GM18502 (cell line): ENCODE data around the gene ABCC1.
A peak's percentile ranks its signal among the peaks of the same experiment; 100 is the strongest.

Experiments used
- ATAC-seq: cut with Tn5 transposase; IDR thresholded peaks from one replicate; pipeline ENCODE4 v1.9.1; 2021; ENCODE audit warnings: mild to moderate bottlenecking; ENCODE audit not compliant: unreplicated experiment, poor library complexity

Gene ABCC1

DNA sequence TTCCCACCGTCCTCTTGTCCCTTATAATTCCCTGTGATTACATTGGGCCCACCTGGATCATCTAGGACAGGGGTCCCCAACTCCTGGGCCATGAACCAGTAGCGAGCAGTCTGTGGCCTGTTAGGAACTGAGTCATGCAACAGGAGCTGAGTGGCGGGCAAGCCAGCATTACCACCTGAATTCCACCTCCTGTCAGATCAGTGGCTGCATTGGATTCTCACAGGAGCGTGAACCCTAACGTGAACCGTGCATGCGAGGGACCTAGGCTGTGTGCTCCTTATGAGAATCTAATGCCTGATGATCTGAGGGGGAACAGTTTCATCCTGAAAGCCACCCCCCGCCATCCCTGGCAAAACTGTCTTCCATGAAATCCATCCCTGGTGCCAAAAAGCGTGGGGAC, 36.8 kb downstream of the ABCC1 start:
- no peak for ATAC-seq

DNA sequence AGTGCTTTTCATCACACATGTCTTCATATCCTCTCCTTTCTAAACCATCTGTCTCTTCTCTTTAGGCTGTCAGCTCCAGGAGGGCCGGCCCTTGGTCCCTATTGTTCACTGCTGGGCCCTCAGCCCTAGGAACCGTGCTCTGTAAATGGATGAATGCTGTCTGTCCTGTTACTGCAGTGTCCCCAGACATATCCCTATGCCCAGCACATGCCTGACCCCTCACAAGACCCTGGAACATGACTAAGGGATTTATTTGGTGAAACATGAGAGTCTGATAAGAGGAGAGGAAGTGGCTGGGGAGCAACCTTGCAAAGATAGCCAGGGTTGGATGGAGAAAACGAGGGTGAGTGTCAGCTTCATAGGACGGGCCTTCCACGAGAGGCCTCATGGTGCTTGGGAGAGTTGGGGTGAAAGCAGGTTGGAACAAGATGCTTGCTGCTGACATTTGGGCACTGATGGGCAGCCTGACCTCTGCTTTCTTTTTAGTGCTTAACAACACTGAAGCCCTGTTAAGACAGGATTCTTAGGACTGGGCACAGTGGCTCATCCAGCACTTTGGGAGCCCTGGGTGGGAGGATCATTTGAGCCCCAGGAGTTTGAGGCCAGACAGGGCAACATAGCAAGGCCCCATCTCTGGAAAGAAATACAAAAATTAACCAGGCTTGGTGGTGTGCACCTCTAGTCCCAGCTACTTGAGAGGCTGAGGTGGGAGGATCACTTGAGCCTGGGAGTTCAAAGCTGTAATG, 39.0 kb downstream of the ABCC1 start:
- ATAC-seq: no peak

DNA sequence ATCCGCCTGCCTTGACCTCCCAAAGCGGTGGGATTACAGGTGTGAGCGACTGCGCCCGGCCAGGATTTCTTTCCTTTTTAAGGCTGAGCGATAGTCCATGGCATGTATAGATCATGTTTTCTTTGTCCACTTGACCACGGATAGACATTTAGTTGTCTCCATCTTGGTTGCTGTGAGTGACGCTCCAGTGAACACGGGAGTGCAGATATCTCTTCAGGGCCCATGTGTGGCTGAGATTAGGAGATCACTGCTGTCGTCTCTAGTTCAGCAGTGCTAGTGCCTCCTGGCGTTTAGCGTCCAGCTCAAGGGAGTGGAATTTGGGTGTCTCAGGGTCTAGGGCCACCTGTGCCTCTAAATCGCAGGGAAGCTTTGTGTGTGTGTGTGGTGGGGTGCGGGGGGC, 41.5 kb downstream of the ABCC1 start:
- no peak for ATAC-seq

DNA sequence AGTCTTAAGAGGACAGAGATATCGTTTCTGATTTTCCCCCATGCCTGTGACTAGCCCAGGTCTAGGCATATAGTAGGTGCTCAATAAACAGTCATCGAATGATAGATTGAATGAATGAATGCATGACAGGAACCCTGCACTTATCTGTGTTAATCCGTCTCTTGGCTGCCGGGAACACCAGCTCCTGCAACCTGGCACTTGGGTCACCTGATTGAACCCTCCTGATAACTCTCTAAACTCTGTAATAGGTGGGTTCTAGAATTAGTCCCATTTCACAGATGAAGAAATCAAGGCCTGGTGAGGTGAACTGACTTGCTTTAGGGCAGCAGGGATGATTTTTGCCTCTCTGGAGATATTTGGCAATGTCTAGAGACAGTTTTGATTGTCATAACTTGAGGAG, 43.7 kb downstream of the ABCC1 start:
- ATAC-seq: no peak

DNA sequence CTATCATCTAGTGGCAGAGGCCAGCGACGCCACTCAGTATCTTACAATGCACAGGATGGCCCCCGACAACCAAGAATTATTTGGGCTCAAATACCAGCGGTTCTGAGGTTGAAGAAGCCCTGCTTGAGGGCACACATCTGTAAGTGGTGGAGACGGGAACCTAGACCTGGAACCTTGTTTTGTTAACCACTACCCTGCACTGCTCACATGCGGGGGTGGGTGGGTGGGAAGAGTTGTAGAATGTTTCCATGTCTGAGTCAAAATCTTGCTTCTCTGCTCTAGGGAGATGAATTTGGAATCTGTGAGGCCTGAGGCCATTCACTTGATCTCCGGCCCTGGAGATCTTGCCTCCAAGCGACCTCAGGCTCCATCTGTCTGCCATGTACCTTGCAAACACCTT, 44.1 kb downstream of the ABCC1 start:
- no peak for ATAC-seq

DNA sequence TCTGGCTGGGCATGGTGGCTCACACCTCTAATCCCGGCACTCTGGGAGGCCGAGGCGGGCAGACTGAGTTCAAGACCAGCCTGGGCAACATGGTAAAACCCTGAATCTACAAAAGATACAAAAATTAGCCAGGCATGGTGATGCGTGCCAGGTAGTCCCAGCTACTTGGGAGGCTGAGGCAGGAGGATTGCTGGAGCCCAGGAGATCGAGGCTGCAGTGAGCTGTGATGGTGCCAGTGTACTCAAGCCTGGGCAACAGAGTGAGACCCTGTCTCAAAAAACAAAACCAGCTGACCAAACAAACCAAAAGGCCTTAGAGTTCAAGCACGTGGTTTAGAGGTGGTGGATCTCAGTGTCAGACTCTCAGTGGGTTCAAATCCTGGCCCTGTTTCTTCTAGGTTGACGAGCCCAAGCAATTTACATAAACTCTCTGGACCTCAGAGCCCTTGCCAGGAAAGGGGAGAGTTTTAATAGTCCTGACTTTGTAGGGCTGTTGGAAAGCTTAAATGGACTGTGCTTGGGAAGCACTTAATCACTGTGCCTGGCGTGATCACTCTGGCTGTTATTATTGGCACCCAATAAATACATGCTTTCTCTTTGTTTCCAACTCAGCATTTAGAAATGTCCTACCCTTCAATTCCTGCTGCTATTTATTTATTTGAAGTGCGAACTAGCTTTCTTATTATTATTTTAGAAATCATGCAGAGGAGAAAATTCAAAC, 44.7 kb downstream of the ABCC1 start:
- no peak for ATAC-seq

DNA sequence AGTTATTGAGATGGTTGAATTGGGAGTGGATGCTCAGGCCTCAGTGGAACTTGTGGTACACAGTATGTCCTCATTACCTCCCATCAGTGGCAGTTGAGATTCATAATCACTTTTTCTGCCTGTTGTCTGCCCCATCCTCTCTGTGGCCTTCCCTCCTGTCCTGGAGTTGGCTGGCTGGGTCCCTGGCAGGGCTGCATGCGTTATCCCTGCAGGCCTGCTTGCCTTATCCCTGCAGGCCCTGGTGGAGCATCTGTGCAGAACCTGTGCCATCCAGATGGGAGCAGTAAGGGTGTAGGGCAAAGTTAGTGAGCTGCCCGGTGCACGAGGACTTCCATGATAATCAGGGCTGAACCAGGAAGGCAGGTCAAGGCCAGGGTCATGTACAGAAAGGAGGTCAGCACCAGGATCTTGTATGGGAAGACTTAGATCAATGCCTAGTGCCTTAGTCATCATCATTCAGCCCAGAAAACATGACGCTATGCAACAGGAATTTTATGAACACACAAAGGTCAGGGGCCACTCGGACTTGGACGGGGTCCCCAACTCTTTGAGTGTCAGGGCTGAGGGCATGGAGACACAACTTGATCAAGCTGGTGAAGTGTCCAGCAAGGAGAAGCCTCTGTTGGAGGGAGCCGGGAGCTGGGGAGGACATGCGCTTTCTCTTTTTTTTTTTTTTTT, 47.2 kb downstream of the ABCC1 start:
- ATAC-seq: no peak

DNA sequence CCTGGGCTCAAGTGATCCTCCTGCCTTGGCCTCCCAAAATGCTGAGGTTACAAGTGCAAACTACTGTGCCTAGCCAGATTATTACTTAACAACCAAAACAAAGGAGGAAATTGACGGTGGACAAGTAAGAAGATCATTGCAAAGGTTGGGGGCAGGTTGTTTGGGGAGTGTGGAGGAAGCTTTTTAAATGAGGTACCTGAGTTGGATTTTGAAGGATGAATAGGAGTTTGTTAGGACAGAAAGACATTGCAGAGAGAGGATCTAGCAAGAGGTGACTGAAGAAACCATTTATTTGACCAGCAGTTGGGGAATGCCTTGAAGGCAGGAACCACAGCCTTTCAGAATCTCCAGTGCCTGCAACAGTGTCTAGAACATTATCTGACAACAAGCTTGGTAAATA, 51.3 kb downstream of the ABCC1 start:
- no peak for ATAC-seq

DNA sequence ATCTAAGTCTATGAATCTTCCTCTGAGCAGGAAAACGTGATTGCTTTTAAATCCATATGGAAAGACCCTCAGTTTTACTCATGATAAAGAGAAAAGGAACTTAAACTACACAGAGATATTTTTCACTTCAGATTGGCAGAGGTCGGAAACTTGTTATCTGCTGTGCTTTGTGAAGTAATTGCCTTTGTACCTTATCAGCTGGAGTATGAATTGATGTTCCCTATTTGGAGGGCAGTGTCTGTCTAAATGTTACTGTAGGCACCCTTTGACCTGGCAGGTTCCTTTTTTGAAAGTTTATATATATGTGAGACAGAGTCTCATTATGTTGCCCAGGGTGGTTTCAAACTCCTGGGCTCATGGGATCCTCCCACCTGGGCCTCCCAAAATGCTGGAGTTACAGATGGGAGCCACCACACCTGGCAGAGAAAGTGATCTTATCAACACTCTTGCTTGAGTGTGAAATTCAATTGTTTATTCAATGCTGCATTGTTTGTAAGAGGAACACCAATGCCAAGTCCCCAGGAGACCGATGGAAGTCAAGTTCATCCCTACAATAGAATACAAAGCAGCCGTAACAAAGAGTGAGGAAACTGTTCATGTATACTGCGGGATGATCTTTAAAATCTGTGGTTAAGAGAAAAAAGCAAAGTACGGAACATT, 52.3 kb downstream of the ABCC1 start:
- ATAC-seq: no peak

DNA sequence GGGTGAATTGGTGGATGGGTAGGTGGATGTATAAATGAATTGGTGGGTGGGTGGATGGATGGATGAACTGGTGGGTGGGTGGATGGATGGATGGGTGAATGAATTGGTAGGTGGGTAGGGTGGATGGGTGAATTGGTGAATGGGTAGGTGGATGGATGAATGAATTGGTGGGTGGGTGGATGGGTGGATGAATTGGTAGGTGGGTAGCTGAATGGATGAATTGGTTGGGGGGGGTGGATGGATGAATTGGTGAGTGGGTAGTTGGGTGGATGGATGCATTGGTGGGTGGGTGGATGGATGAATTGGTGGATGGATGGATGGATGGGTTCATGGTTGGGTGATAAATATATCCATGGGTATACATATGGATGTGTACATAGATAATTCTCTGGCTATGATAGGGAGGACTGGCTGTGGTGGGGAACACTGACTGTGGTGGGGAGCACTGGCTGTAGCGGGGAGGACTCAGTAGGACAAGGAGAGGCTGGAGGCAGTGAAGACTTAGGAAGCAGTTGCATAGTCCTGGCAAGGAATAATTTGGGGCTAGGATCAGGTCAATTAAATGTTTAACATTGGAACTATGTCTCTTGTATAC, 54.4 kb downstream of the ABCC1 start:
- no peak for ATAC-seq

DNA sequence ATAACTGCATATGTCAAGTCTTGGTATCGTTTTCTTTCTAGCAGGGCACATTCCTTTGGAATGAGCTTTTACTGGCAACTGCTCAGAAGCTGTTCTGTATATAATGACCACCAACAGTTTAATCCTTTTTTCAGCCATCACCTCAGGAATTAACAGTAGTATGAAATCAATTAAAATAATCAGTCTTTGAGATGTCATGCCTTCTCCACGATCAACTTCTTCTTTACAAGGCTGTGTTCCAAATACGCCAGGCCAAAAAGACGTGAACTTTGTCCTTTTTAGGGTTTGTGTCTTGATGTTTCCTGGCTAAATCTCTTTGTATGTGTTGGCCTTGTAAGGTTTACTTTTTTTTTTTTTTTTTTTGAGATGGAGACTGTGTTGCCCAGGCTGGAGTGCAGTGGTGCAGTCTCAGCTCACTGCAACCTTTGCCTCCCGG, 54.9 kb downstream of the ABCC1 start:
- no peak for ATAC-seq

DNA sequence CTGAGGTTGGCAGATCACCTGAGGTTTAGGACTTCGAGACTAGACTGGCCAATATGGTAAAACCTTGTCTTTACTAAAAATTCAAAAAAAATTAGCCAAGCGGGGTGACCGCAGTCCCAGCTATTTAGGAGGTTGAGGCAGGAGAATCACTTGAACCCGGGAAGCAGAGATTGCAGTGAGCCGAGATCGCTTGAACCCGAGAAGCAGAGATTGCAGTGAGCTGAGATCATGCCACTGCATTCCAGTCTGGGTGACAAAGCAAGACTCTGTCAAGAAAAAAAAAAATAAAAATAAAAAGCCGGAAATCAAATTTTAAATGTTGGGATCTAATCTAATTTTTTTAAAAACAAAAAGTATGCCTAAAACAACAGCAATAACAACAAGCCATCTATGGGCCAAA, 56.3 kb downstream of the ABCC1 start:
- ATAC-seq: no peak

DNA sequence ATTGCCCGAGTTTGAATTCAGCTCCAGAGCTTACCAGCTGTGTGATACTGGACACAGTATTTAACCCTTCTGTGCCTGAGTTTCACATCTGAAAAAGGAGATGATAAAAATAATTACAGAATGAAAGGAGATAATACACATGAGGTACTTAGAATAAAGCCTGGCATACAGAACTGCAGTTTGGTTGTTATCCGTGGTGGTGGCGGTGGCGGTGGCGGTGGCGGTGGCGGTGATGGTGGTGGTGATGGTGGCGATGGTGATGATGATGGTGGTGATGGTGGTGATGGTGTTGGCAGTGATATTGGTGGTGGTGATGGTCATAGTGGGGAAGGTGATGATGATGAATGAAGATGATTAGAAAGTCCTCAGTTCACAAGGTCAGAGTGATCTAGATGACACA, 57.2 kb downstream of the ABCC1 start:
- no peak for ATAC-seq

DNA sequence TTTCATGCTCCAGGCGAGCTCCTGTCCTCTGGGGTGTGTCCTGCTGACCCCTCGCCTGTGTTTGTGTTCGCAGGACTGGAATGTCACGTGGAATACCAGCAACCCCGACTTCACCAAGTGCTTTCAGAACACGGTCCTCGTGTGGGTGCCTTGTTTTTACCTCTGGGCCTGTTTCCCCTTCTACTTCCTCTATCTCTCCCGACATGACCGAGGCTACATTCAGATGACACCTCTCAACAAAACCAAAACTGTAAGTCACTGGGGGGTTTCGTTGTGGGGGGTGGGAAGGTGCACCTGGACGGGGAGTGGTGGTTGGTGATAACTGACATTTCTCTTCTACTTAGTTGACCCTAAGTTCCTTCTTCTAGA, 58.3 kb downstream of the ABCC1 start:
- peak; percentile 68 for ATAC-seq

DNA sequence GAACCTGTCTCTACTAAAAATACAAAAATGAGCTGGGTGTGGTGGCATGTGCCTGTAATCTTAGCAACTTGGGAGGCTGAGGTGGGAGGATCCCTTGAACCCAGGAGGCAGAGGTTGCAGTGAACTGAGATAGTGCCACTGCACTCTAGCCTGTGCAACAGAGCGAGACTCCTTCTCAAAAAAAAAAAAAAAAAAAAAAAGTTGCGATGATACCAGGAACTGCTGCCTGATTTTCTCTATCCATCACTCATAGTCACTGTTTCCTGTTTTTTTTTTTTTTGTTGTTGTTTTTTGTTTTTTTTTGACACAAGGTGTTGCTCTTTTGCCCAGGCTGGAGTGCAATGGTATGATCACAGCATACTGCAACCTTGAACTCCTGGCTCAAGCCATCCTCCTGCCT, 59.2 kb downstream of the ABCC1 start:
- no peak for ATAC-seq

DNA sequence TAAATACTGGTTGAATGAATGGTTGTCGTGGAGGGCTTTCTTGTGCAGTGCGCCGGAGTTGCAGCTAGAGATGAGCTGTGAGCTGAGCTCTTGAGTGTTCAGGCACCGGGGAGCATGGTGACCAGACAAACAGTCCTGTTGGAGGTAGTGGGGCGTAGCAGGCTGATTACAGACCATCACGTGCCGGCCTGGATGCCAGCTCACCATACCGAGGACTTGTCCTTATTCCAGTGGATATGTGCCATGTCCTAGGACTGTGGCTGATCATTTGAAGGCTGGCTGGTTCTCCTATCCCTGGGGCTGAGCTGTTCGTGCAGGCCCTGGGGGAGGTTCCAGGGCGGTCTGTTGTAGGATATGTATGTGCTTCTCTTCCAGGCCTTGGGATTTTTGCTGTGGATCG, 60.0 kb downstream of the ABCC1 start:
- no peak for ATAC-seq

DNA sequence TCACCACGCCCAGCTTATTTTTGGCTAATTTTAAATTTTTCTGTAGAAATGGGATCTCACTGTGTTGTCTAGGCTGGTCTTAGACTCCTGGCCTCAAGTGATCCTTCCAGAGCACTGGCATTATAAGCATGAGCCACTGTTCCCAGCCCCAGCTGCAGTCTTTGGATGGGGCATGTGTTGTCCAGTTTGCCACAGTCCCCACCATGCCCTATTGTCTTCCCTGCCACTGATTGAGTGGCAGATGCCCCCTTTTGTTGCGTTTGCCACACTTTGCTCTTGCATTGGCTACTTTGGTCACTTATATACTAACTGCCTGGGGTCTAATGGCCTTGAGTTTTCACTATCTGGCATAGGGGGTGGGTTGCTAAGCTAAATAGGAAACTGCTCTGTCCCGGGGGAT, 60.8 kb downstream of the ABCC1 start:
- no peak for ATAC-seq

DNA sequence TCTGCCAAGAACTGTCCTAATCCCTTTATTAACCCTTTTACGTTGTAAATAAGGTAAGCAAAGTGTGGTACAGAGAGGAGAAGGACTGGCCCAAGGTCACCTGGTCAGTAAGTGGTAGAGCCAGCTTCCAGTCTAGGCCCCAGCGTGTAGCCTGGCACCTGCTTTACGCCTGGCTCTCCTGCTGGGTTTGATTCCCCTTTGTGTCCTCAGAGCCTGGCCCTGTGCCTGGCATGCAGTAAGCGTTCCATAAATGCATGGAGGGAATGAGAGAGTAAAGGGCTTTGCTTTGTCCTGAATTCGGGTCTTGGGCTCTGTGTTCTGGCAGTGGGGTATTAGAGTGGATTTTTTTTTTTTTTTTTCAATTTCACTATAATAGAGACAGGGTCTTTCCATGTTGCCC, 62.7 kb downstream of the ABCC1 start:
- no peak for ATAC-seq

DNA sequence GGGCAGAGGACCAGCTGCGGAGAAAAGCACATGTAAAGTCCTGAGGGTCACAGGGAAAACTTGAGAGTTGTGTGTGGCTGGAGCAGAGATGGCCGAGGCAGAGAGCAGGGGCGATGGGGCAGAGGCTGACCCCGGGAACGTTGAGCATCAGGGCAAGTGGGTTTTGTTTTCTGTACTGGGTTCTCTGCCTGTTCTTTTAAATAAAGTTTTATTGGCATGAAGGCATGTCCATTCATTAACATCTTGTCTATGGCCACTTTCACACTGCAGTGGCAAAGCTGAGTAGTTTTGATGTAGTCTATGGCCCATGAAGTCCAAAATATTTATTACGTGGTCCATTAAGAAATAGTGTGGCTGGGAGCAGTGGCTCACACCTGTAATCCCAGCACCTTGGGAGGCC, 64.4 kb downstream of the ABCC1 start:
- ATAC-seq: no peak

DNA sequence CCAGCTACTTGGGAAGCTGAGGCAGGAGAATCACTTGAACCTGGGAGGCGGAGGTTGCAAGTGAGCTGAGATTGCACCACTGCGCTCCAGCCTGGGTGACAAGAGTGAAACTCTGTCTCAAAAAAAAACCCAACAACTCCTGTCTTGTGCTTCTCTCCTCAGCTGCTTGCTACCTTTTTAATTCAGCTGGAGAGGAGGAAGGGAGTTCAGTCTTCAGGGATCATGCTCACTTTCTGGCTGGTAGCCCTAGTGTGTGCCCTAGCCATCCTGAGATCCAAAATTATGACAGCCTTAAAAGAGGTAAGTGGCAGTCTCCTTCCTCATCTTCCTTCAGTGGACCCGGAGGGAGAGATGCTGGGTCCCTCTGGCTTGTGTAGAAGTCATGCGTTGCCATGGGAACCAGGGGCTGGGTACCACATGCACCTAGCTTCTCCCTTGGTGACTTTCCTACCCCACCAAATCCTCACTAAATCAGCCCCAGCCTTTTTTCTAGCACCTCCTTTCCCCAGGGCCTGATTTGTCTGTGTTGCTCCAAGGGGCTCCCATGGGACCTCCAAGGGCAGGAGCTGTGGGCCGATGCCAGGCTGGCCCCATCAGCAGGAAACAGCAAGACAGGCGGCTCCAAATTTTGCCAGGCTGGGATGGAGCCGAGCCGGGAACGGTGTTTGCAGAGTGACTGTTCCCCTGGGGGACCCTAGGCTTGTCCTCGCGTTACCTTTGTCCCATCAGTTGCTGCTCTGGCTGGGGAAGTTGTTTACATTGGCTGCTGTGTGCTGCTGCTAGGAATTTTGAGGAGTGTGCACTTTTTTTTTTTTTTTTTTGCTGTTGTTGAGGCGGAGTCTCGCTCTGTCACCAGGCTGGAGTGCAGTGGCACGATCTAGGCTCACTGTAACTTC, 65.2 kb downstream of the ABCC1 start:
- ATAC-seq: no peak
